GM12865 (cell line): ENCODE measurements around the gene RAB40B.
A peak's percentile ranks its signal among the peaks of the same experiment; 100 is the strongest.

Experiments
- DNase-seq: peaks from one replicate; pipeline ENCODE4 v3.0.0; 2010; ENCODE audit warnings: low read depth
- H3K4me3 ChIP-seq: 2 replicates; pipeline ENCODE4 v1.5.1; 2011; ENCODE audit warnings: mild to moderate bottlenecking, low read depth, low read length, control low read depth
- CTCF ChIP-seq: IDR thresholded peaks from 2 replicates; pipeline ENCODE4 v1.5.1; 2011; ENCODE audit warnings: low read length, control low read depth, low read depth, inconsistent platforms; ENCODE audit not compliant: insufficient read depth; ENCODE audit errors: missing control alignments

The RAB40B gene

GRCh38 chr17:82702231-82702927, 3.9 kb upstream of the RAB40B start:
- no peak for TF ChIP-seq CTCF
- no peak overlapping the region for H3K4me3 ChIP-seq
- DNase-seq = no peak

GRCh38 chr17:82699551-82699950, 1.1 kb upstream of the RAB40B start:
- DNase-seq = no peak
- no peak overlapping the region; the same call in 1 of the 2 replicates for H3K4me3 ChIP-seq
- TF ChIP-seq CTCF = no peak

GRCh38 chr17:82698974-82699442, 510 bp upstream of the RAB40B start:
- TF ChIP-seq CTCF = no peak
- DNase-seq = no peak
- H3K4me3 ChIP-seq = peak overlapping the region; percentile 45

GRCh38 chr17:82697808-82698064, 762 bp downstream of the RAB40B start:
- TF ChIP-seq CTCF = no peak
- no peak for DNase-seq
- peak overlapping the region; percentile 52 for H3K4me3 ChIP-seq

- H3K4me3 ChIP-seq = peak overlapping the region; percentile 52
- DNase-seq = no peak
- no peak for TF ChIP-seq CTCF
These were observed 1.3 kb downstream of the RAB40B start for GRCh38 chr17:82696916-82697807.

- TF ChIP-seq CTCF = no peak
- no peak overlapping the region for H3K4me3 ChIP-seq
- no peak for DNase-seq
These were observed 2.2 kb downstream of the RAB40B start for GRCh38 chr17:82696259-82696658.

- no peak for TF ChIP-seq CTCF
- no peak overlapping the region for H3K4me3 ChIP-seq
- no peak for DNase-seq
These were observed 3.9 kb downstream of the RAB40B start for GRCh38 chr17:82694647-82695046.
